HL-60 (cell line): ENCODE results near the gene FASTK.

Source experiments
- CTCF ChIP-seq: IDR thresholded peaks from one replicate; pipeline ENCODE4 v1.5.1; 2011; ENCODE audit warnings: low read length, control low read depth, inconsistent platforms; ENCODE audit not compliant: insufficient read depth
- REST ChIP-seq: IDR thresholded peaks from 2 replicates; pipeline ENCODE4 v1.6.1; 2012; ENCODE audit warnings: low read depth; ENCODE audit not compliant: insufficient replicate concordance

- no peak for TF ChIP-seq CTCF
- no peak for TF ChIP-seq REST
Observed at GRCh38 chr7:151088019-151088855, 7.6 kb upstream of the FASTK start.
